Measurements from ENCODE around the gene TUBA4A. TPM values are rescaled to one million over a fixed set of nuclear protein-coding genes. Genes with fewer than 3 reads are reported as not detected.

Gene TUBA4A
- total RNA-seq, 1 donor from 2014 or later, result 29.0 TPM

DNA sequence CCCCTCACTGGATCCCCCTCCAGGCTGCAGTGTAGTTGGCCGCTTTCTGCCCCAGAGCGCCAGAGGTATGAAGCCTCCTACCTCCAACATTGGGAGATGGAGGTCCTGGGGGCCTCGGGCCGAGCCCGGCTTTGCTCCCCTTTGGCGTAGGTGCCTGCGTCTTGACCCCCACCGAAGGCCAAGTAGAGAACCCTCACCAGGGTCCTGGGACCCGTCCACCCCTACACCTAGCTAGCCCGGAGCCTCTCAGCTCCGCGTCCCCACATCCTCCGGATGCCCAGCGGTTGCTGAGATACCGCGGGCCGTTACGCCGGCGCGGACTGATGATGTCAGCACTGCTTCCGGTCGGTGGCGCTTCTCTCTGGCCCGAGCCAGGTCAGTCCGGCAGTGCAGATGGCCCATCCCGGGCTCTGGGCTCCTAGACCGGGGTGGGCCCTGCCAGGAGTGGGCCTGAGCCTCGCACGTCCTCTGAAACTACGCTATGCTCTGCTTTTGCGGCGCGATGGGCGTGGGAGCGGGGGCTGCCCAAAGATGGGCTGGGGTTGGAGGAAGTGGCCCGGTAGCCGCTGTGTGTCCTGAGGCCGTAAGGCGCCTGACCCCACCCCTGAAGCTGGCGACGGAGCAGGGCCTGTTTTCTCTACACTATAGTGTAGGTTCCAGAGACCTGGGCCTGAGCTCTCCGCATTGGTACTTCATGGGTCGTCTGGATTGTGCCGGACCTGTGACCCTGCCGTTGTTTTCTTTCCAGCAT is 8.4 kb downstream of the TUBA4A start, which contains the start of the genes GLB1L and STK16:
TSS of gene GLB1L (minus strand) at position 297 of the 751 bp plus-strand sequence. CDS start 1,871 bp downstream, outside the sequence.
TSS of gene STK16 (plus strand) at position 332 of the 751 bp plus-strand sequence. CDS start 521 bp downstream, outside the sequence.
- DNase-seq (ENCODE audit: low spot score), result peak; percentile 95
- peak; percentile 75 for ATAC-seq

GRCh38 chr2:219244789-219245147 is 8.9 kb downstream of the TUBA4A start:
- ATAC-seq (no peak), DNase-seq (ENCODE audit: low spot score) (no peak)

GRCh38 chr2:219243291-219243761 is 10.4 kb downstream of the TUBA4A start:
- DNase-seq (ENCODE audit: low spot score) (peak; percentile 71), ATAC-seq (peak; percentile 73)

GRCh38 chr2:219234331-219234730 is 19.4 kb downstream of the TUBA4A start:
- ATAC-seq (no peak), DNase-seq (ENCODE audit: low spot score) (no peak)

DNA sequence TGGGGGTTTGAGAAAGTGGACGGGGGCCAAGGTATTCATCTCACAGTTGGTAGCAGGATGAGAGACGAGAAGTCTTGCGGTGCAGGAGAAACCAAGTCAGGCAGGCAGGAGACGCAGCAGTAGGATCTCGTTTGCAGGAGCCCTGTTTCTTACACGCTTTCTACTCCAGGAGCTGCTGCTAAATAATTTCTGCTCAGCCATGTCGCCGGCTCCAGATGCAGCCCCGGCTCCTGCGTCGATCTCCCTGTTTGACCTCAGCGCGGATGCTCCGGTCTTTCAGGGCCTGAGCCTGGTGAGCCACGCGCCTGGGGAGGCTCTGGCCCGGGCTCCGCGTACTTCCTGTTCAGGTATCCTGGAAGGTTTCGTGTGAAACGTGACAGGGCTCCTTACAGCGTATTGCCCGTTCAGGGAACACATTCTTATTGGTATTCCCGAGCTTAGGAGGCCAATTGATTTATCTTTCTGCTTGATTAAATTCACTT is 23.6 kb downstream of the TUBA4A start:
- ATAC-seq (peak; percentile 27), DNase-seq (ENCODE audit: low spot score) (no peak)

- ATAC-seq (peak; percentile 94), DNase-seq (ENCODE audit: low spot score) (peak; percentile 99)
Observed at GRCh38 chr2:219229305-219230058, 24.2 kb downstream of the TUBA4A start, which contains the start of the genes ANKZF1 and ATG9A. Gene ANKZF1 (plus strand): TSS chr2:219229806. CDS start chr2:219230258, 452 bp downstream. Gene ATG9A (minus strand): TSS chr2:219229636. CDS start chr2:219228024, 1,612 bp downstream.

DNA sequence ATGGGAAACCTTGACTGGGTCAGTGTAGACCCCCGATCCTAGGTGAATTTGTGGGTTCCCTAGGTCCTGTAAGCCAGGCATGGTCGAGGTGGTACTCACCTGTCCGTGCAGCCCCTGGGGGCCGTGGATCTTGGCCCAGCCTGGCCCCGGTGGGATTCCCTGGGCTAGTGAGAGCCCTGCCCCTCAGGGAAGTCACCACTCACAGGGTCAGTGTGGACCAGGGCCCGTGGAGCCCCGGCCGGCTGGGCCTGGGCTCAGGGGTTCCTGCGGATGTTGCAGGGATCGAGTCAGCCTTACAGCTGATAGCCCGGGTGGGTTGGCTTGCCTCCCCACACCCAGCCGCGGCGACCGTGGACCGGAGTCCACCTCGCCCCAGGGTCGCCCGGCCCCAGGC is 24.8 kb downstream of the TUBA4A start:
- ATAC-seq, result no peak
- DNase-seq (ENCODE audit: low spot score), result no peak

DNA sequence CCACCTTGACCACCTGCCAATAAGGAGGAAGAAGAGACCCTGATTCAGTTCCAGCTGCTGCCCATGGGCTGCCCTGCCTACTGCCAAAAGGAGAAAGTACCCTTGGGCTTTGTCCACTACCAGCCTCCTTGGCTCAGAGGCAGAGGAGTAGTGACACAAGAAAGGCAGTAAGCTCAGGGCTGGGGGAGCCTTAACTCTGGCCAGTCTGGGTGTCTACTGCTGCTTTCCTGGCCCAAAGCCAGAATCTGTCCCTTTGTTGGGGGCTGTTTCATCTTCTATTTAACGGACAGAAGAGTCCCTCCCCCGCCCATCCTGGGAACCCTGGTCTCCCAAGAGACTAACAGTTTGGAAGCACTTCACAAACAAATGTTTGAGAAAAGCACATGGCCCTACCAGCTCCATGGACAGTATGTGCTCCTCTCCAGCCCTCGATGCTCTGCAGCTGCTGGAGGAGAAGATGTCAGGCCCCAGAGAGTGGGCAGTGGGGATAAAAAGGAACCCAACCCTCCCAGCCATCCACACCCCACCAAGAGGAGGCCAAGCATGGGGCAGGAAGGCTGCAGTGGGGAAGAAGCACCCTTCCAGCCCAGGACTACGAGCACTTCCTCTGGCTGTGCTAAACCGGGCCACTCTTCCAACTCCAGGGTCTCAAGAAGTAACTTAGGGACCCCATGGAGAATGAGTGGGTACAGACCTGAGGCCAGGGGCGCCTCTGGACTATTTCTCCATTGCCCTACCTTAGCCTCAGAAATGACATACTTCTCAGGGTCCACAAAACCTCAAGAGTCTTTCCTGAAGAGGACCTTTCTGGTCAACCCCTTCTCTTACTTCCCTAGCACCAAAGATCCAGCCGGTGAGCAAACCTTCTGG is 25.4 kb downstream of the TUBA4A start:
- ATAC-seq (no peak), DNase-seq (ENCODE audit: low spot score) (no peak)

DNA sequence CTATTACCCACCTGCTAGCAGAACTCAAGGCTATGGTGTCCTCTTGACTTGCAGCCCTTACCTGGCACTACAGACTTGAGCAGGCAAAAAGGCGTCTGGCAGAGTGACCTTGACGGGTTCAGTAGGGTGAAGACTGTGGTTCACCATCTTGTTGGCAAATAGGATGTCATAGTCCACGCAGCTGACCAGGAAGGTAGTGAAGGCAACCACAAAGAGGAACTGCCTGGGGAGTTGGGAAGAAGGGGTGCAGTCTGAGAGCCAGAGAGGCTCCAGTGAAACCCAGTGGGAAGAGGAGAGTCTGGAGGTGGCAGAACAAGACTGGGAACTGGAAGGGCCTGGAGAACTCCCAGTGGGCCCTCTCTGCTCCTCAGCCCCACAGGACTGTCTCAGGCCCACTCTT is 28.4 kb downstream of the TUBA4A start:
- no peak for ATAC-seq

DNA sequence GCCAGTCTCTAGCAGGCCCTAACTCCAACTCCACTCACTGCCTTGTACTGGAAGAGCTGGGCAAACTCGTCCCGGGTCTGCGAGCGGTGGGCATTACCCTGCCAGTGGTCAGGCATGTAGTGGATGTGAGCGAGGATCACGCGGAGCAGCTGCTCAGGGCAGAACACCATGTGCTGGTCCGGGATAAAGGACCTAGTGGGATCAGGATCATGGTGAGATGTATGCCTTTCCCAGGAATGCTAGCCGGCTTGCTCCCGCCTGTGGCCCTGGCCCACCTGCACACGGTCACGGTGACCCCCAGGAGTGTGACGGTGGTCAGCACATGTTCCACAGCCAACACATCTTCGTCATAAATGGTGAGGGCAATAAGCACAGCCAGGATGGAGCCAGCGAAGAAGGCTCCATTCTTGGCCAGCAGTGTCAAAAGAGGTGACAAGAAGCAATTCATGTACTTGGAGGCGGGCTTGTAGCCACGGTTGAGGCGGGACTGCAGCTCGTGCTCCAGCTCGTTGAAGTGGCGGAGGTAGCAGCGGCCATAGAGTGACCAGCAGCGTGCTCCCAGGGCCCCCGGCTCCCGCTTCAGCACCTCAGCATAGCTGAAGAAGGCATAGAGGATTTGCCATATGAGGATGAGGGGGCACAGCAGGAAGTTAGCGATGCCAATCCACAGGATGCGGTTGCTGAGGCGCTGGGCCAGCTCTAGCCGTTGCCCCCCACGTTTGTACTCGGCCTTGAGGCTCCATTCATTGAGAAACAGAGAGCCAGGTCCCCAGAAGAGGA is 29.7 kb downstream of the TUBA4A start:
- DNase-seq (ENCODE audit: low spot score) (no peak), ATAC-seq (no peak)

More for the DNA sequence above, 28.4 kb downstream of the TUBA4A start:
- no peak for DNase-seq (ENCODE audit: low spot score)

GRCh38 chr2:219221957-219222518 is 31.7 kb downstream of the TUBA4A start:
- DNase-seq (ENCODE audit: low spot score), result no peak
- ATAC-seq, result no peak

- no peak for DNase-seq (ENCODE audit: low spot score)
Observed at GRCh38 chr2:219220652-219221402, 32.9 kb downstream of the TUBA4A start.

GRCh38 chr2:219219784-219220532 is 33.8 kb downstream of the TUBA4A start:
- ATAC-seq, result no peak
- no peak for DNase-seq (ENCODE audit: low spot score)

More at GRCh38 chr2:219220652-219221402, 32.9 kb downstream of the TUBA4A start:
- no peak for ATAC-seq

GRCh38 chr2:219218732-219219701 is 34.7 kb downstream of the TUBA4A start, which contains the start of gene ABCB6:
Gene ABCB6 (minus strand): TSS chr2:219218958. CDS start chr2:219218673, 285 bp downstream.
- DNase-seq (ENCODE audit: low spot score) (peak; percentile 98), ATAC-seq (peak; percentile 89)

DNA sequence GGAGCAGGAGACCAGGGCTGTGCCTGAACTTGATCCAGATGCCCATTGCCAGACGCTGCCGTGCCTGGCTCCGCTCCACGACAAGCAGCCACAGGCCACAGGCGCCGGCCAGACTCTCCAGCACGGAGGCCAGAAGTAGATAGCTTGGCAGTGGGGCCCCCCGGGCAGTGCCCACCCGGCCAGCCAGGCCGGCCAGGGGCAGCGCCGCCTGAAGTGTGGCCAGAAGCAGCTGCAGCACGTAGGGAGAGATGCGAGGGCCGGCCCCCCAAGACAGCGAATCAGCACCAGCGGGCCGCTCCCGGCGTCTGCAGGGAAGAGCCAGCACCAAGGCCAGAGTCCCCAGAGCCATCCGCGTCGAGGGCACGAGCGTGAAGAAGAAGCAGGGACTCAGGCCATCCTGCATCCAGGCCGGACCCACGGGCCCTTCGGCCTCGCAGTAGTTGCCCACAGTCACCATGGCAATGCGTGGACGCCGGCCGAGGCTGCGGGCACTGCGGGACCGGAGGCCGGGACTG is 35.4 kb downstream of the TUBA4A start:
- ATAC-seq, result peak; percentile 74
- peak; percentile 86 for DNase-seq (ENCODE audit: low spot score)

GRCh38 chr2:219216535-219216915 is 37.2 kb downstream of the TUBA4A start:
- DNase-seq (ENCODE audit: low spot score) (no peak), ATAC-seq (no peak)

Measured in left lobe of liver (tissue), 2 donors.